ENCODE results near the gene NALF2.

NALF2 gene

DNA sequence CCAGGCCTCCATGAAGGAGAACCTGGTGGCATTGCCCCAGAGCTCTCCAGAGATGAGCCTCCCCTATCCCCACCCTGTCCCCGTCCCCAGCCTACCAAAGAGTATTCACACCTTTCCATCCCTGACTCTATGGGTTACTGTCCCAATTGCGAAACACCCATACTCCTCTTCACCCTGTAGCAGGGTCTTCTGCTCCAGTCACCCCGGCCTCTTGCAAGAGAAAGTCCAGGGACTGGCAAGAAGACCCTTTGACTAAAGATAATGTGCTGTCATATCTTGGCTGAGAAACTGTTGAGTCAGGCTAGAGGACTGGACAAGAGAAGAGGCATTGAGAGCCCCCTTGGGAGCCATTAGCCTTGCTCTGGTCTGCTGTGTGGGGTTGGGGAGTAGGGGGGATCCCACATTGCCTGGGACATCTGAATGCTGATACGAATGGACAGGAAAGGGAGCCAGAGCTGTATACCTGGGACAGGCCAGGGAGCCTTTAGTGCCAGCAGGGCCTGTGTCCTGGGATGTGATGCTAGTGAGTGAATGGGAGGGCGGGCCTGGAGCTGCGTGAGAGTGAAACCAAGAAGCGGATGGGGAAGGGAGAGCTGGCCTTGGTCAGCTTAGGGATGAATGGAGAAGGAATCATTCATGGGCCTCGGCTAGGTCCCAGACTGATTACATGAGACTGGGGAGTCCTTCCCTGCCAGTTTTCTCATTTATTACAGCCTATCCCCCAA, 27.1 kb downstream of the NALF2 start:
- TF ChIP-seq, protein P1, sequence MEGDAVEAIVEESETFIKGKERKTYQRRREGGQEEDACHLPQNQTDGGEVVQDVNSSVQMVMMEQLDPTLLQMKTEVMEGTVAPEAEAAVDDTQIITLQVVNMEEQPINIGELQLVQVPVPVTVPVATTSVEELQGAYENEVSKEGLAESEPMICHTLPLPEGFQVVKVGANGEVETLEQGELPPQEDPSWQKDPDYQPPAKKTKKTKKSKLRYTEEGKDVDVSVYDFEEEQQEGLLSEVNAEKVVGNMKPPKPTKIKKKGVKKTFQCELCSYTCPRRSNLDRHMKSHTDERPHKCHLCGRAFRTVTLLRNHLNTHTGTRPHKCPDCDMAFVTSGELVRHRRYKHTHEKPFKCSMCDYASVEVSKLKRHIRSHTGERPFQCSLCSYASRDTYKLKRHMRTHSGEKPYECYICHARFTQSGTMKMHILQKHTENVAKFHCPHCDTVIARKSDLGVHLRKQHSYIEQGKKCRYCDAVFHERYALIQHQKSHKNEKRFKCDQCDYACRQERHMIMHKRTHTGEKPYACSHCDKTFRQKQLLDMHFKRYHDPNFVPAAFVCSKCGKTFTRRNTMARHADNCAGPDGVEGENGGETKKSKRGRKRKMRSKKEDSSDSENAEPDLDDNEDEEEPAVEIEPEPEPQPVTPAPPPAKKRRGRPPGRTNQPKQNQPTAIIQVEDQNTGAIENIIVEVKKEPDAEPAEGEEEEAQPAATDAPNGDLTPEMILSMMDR (IDR thresholded peaks at IDR 0.05): no peak

DNA sequence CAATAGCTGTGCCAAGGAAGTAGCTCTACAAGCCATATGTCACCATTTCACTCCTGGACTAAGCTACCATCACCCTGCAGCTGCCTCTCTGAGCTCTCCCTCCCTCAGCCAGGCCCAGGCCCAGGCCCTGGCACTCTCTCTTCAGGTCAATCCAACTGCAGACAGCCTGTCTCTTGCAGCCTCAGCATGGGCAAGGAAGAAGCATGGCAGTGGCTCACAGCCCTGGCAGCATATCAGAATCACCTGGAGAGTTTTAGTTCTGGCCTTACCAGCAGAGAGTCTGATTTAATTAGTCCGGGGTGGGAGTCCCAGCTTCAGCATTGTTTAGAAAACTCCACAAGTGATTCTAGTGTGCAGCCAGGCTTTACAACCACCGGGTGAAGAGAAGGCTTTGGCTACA, 31.5 kb downstream of the NALF2 start:
- TF ChIP-seq, protein P1 (IDR thresholded peaks at IDR 0.05): no peak

DNA sequence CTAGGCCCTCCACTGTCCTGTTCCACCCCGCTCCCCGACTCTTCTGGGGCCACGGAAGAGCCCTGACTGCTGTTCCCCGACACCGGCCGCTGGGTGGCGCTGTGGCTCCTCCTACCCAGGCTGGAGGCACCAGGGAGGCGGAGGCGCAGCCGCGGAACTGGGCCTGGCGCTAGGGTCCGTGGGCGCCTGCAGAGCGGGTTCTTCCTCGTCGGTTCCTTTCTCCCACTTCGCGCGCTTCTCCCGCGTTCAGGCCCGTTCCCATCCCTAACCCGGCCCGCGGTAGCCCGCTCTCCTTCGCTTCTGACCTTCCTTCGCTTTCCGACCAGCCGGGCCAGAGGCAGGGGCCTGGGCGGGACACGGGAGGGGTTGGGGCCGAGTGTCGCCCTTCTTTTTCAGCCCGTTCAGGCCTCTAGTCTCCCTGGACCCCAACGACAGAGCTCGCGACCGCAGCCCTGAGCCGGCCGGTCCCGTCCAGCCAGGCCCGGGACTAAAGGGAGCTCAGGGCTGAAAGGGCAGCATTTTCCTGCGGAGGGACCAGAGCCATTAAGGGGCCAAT, 34.3 kb downstream of the NALF2 start:
- TF ChIP-seq, protein P1 (IDR thresholded peaks at IDR 0.05): peak; percentile 67

DNA sequence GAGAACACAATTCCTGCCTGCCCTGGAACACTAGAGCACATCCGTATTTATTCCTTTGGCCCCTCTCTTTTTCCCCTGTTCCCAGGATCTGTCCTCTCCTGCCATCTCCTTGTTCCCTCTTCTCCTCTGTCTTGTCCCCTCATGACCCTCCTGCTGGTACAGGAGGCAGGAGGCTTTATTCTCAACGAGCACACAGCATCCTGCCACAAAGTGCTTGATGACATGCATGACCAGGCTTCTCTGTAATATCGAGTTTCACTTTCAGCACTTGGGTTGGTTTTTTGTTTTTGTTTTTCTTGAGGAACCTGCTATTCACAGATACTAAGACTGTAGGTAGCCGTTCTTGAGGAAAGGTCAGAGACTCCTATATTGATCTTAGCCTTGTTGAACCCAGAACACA, 35.3 kb downstream of the NALF2 start:
- TF ChIP-seq, protein P1 (IDR thresholded peaks at IDR 0.05): no peak

DNA sequence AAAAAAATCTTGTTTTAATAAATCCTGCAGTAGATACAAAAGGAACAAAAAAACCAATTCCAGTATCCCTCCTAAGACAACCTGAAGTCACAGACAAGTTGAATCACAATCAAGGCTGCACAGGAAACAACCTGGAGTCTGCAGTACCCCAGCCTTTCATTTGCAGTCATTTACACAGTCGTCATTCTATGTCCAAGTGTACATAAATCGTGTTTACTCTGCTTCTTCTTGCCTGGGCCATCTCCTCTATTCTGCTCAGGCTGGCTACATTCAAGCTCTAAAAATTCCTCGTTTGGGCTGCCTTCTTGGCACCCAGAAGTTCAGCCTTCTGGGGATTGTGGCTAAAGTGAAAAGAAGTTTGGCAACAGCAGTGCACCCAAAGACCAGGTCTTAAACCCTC, 37.8 kb downstream of the NALF2 start:
- TF ChIP-seq, protein P1 (IDR thresholded peaks at IDR 0.05): no peak

DNA sequence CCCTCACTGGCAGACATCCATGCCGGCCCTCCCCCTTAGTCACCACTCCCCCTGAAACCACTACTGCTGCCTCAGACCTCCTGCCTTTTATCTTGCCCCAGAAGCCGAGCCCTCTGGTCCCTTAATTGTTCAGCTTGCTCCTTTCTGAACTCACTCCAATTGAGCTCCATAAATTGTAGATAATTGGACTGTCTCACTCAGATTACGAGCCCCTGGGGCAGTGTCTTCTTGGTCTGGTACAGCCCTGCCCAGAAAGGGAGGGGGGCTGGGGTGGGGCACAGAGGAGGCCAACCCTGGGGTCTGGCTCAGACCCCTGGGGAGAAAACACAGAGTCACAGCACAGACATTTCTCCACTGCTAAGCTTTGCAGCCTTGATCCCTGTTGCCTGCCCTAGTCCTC, 39.4 kb downstream of the NALF2 start:
- TF ChIP-seq, protein P1 (IDR thresholded peaks at IDR 0.05): no peak

DNA sequence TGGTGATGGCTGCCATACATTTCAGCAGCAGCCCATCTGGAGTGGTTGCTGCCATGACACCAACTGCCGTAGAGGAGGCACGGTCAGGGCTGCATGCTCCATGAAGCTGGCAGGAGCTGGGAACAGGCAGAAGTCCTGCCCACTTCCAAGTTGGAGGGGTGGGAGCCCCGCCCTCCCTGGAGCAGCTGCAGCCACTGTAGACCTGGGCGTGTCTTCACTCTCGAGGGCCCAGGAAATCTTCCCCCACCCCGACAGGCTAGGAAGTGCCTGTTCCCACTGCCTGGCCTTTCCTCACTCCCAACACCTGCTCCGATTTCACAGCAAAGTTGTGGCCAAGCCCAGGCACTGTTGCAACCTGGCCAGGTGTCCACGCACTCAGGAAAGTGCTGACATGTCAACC, 42.3 kb downstream of the NALF2 start:
- TF ChIP-seq, protein P1 (IDR thresholded peaks at IDR 0.05): no peak

All from LNCAP (cell line).